Amygdala (tissue), 56 donors: ENCODE results near the gene SEPTIN2.
"Not testable (repeated sequence)": the region's sequence is repeated elsewhere in the genome, so short reads cannot be mapped to it uniquely, and the experiment has no call there.

ENCODE experiments used
- DNase-seq, 56 donors: peaks; one replicate each; lab custom pipeline; 2025; lab: John Stamatoyannopoulos, UW

The SEPTIN2 gene

GRCh38 chr2:241349941-241350340 is 34.2 kb downstream of the SEPTIN2 start:
- no peak for DNase-seq

- no peak for DNase-seq
Measured at GRCh38 chr2:241350530-241350877, 34.8 kb downstream of the SEPTIN2 start.

DNA sequence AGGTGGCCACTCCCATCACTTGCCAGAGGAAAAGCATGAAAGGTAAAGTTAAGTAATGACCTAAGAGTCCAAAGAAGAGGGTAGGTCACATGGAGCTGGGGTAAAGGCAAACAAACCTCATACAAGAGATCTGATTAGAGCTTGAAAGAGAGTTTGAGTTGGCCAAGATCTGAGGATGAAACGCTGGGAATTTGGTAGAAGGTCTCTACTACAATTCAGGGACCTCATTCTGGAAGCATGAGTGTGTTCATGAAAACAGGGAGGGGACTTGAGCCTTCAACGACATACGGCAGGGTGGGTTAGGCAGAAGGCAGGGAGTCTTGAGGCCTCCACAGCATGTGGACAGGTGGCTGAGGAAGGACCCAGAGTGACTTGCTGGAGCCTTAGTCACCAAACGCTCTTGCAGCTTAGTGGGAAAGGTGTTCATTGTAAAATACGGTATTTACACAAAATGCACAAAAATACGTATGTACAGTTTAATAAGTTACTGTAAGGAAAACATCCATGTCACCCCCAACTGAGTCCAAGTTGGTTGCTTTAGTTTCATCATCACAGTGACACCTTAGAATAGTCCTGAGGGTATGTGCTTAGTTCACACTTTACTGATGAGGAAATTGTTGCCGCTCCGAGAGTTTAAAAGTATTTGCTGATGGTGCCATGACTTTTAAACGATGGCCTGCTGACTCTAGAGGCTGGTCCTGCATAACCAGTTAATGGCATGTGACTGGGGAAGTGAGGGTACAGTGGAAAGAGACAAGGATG is 35.3 kb downstream of the SEPTIN2 start:
- DNase-seq: no peak

GRCh38 chr2:241351640-241352031 is 35.9 kb downstream of the SEPTIN2 start:
- DNase-seq: no peak

GRCh38 chr2:241352227-241352626 is 36.5 kb downstream of the SEPTIN2 start:
- no peak for DNase-seq

DNA sequence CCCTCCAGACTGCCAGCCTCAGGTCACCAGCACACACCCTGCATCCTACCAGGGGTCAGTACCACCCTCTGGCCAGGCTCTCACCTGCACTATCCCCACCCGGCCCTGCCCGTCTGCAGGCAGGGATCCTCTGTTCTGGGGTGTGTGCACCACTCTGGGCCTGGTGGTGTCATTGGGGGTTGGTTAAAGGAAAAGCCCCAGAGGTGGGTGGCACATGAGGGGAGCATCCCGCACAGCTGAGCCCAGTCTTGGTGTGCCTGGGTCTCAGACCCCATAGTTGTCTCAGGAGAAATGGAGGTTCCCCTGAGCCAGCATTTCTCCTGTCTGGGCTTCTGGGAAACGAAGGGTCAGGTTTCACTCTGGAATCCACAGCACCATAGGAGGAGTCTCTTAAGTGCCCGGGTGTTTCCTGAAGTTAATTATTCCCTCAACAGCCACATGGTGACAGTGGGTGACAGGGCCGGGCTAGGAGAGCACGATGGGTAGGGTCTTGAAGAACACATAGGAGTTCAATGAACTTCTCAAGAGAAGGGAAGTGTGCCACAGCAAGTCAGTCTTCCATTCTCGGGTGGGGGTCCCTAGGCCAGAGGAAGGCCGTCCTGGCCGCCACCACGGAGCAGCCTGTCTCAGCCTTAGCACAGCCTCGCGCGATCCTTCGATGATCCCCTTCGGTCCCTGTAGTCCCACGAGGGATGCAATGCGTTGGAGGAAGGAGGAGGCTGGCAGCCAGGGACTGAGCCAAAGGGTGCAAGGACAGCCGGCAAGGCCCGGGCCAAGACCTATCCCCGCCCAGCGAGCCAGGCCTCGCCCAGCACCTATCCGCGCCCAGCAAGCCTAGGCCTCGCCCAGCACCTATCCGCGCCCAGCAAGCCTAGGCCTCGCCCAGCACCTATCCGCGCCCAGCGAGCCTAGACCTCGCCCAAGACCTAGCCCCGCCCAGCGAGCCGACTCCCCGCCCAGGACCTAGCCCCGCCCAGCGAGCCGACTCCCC is 39.2 kb downstream of the SEPTIN2 start:
- DNase-seq: peak in 30 of 56 donors; percentile 11 to 88 (median 52)

GRCh38 chr2:241355983-241356870 is 40.5 kb downstream of the SEPTIN2 start, which contains the start of gene FARP2:
Gene FARP2, plus strand, starts transcription at chr2:241356285. Its CDS starts 16,823 bp downstream, at chr2:241373108.
- DNase-seq: peak; percentile 42 to 100 (median 99)

DNA sequence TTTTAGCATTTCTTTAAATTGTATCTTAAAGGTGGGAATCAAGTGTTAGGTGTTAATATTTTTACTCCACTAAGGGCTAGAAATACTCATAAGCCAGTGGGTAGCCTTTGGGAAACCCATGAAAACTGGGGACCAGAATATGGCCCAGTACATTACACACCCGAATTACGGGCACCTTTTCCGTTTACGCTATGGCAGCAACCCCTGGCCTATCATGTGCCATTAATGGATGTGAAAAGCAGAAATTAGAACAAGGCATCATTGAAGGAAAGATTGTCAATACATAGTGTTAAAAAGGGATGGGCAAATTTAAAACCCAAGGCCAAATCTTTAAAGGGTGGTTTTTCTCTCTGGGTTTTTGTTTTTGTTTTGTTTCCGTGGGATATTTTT is 41.1 kb downstream of the SEPTIN2 start:
- DNase-seq: no peak

DNA sequence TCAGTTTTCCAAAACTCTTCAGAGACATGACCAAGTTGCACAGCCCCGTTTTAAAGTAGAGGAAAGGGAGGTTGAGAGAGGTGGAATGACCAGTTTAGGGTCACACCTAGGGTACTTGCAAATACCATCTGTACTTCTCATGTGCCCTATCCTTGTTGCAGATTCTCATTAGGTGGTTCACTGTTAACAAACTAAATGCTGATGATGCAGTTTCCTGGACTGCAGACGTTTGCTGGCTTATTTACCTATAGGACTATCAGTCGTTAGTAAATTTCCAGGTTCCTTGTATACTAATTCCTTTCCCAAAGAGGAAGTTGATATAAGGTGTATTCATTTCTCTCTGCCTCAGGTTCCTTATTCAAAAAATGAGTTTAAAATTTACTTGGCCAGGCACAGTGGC is 41.8 kb downstream of the SEPTIN2 start:
- DNase-seq: no peak

DNA sequence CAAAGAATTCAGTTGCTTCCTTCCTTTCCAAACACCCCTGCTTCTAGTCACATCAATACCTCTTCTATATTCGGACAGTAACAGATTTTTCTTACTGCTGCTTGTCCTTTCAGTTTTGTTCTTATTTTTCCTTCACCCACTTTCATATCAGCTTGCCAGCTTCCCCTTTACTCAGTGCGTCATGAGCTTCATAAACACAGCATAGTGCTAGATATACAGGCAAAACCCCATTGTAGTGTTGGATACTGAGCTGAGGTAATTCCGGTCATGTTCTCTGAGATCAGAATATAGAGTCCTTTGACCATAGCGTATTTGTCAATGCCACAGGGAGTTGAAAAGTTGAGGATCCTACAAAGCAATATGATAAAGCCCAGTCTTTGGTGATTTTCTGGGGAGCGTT is 42.7 kb downstream of the SEPTIN2 start:
- peak in 1 of 56 donors; percentile 24 for DNase-seq

DNA sequence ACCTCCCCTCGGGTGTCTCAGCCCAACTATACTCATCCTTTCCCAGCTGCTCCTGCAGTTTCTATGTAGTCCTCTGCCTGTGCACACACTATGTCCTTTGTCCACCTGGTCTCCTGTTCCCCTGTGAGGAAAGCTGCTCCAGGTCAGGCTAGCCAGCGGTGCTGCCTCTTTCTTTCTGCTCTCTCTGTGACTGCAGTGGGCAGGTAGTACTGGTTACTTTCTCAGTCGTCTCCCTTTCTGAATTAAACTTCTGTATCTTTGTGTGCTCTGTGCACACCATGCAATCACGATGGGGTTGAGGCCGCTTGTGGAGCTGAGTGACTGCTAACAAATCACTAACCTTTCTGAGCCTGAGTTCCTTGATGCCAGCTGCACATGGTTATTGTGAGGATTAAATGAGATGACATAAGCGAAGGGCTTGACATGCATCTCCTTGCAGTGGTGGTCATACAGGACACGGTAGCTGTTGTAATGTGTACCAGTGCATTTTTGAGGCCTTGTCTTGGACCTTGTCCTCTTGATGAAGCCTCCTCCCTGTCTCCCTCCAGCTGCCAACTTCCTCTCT is 43.8 kb downstream of the SEPTIN2 start:
- DNase-seq: no peak

- DNase-seq: no peak
Measured at GRCh38 chr2:241363426-241363825, 47.7 kb downstream of the SEPTIN2 start.

DNA sequence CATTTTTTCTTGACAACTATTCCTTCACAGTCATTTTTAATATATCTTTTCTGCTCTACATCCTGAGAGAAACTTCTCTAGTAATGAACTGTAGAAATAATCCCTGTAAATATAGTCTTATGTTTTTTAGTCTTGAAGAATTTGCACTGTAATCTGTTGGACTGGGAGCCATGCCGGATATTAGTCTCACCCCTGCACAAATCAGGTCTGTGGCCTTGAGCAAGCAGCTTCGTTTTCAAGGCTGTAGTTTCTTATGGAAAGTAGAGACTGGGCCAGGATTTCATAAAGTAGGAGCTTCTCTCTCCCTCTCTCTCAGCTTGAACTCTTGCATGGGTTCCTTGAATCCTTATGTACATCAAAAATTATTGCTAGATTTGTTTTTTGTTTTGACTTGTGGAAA is 49.1 kb downstream of the SEPTIN2 start:
- DNase-seq: no peak

DNA sequence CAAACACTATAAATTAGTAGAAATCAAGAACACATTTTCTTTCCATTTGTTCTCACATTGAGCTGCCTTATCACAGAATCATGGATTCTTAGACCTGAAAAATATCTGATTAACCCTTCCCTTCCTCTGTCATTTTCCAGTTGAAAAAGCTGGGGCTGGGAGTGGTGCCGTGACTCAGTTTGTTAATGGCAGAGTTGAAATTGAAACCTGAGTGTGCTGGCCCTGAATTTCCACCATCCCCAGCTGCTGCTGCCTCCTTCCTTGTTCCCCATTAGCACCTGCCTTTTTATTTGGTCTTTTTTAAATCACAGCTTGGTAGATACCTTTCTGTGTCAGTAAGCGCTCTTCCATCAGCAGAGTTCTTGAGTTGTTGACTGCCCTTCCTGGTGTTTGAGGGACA is 51.0 kb downstream of the SEPTIN2 start:
- no peak for DNase-seq

DNA sequence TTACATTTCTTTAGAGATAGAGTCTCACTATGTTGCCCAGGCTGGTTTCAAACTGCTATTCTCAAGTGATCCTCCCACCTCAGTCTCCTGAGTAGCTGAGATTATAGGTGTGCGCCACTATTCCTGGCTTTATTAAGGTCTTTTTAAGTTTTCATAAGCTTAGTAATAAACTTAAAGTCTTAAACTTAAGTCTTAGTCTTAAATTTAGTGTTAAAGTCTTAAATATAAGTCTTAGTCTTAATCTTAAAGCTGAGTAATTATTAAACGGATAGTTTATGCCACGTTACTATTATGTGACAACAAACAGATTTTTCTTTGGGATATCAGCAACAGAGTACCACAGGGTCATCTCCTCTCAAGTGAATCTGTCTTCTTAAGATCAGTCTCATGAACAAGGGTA is 52.9 kb downstream of the SEPTIN2 start:
- DNase-seq: no peak

- peak in 3 of 56 donors; percentile 22 to 27 (median 23) for DNase-seq
Measured at GRCh38 chr2:241372361-241372992, 56.8 kb downstream of the SEPTIN2 start.

- no peak for DNase-seq
Measured at GRCh38 chr2:241373446-241373845, 57.7 kb downstream of the SEPTIN2 start.

- DNase-seq: not testable (repeated sequence)
Measured at GRCh38 chr2:241373906-241374305, 58.2 kb downstream of the SEPTIN2 start.

DNA sequence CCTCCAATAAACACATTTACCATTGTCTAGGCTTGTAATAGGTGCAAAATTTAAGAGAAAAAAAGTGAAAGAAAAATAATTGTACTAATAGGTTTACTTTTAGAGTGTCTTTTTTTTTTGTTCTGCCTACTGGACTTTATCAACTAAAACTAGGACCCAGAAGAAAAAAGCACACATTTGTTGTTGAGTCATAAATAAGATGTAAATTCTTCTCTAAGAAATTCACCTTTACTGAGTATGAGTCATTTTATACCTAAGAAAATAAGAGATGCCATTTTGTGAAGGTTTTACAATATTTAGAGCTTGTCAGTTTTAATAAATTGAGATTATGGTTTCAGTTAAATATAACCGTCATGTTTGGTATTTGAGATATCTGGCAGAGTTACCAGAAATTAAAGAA is 59.6 kb downstream of the SEPTIN2 start:
- DNase-seq: no peak

GRCh38 chr2:241376808-241377207 is 61.1 kb downstream of the SEPTIN2 start:
- DNase-seq: no peak
